Peyer's patch (tissue), 4 donors: ENCODE results near the gene UPF2.

Experiments used
- CTCF ChIP-seq, 6 experiments: fragments of 450-650 bp in 4 of 6; fragments of 200-600 bp in 2 of 6; sonication (generic) in 1 of 6; IDR thresholded peaks; one replicate each; pipeline ENCODE4 v1.5.1; 2017 to 2019; ENCODE audit warnings: antibody characterized with exemption in 6 of 6, mild to moderate bottlenecking in 3 of 6, moderate library complexity in 1 of 6
- POLR2A ChIP-seq, 2 donors: fragments of 450-650 bp; IDR thresholded peaks; one replicate each; pipeline ENCODE4 v1.5.1; 2017; ENCODE audit warnings: antibody characterized with exemption in 2 of 2, mild to moderate bottlenecking in 2 of 2, moderate library complexity in 2 of 2

GRCh38 chr10:11884706-11885423 is 157.7 kb downstream of the UPF2 start:
- TF ChIP-seq CTCF (IDR thresholded peaks at IDR 0.05): no peak
- no peak for TF ChIP-seq POLR2A (IDR thresholded peaks at IDR 0.05)
